LoVo (cell line): ENCODE results near the gene ZNF324.
A peak's percentile ranks its signal among the peaks of the same experiment; 100 is the strongest.
"Not testable (repeated sequence)": the region's sequence is repeated elsewhere in the genome, so short reads cannot be mapped to it uniquely, and the experiment has no call there.

Experiments used
- DNase-seq: peaks from one replicate; pipeline ENCODE4 v3.0.0-alpha.2; 2016; ENCODE audit warnings: low spot score

ZNF324 gene

GRCh38 chr19:58471736-58472135 lies 4.9 kb downstream of the ZNF324 start:
- DNase-seq, result no peak

GRCh38 chr19:58473775-58474174 lies 6.9 kb downstream of the ZNF324 start:
- DNase-seq, result no peak

GRCh38 chr19:58474291-58474996 lies 7.6 kb downstream of the ZNF324 start:
- DNase-seq, result no peak

GRCh38 chr19:58474997-58475713 lies 8.3 kb downstream of the ZNF324 start:
- no peak for DNase-seq

GRCh38 chr19:58475714-58476497 lies 9.0 kb downstream of the ZNF324 start, which contains the start of gene ZNF446:
ZNF446 (plus strand) TSS chr19:58476352; CDS start chr19:58477219, 867 bp downstream.
- DNase-seq, result peak; percentile 96

GRCh38 chr19:58476498-58477015 lies 9.7 kb downstream of the ZNF324 start:
- DNase-seq, result no peak

- DNase-seq, result no peak
These were observed 10.2 kb downstream of the ZNF324 start for GRCh38 chr19:58477130-58477529.

- no peak for DNase-seq
These were observed 11.0 kb downstream of the ZNF324 start for GRCh38 chr19:58477871-58478270.

GRCh38 chr19:58479303-58479702 lies 12.4 kb downstream of the ZNF324 start:
- no peak for DNase-seq

GRCh38 chr19:58479736-58480480 lies 13.0 kb downstream of the ZNF324 start:
- no peak for DNase-seq

- no peak for DNase-seq
These were observed 13.6 kb downstream of the ZNF324 start for GRCh38 chr19:58480481-58480830.

GRCh38 chr19:58480831-58481230 lies 14.0 kb downstream of the ZNF324 start:
- no peak for DNase-seq

GRCh38 chr19:58482372-58482771 lies 15.5 kb downstream of the ZNF324 start:
- DNase-seq, result no peak

GRCh38 chr19:58483776-58484175 lies 16.9 kb downstream of the ZNF324 start:
- no peak for DNase-seq

- not testable (repeated sequence) for DNase-seq
These were observed 17.5 kb downstream of the ZNF324 start for GRCh38 chr19:58484349-58484748.

- DNase-seq, result no peak
These were observed 24.5 kb downstream of the ZNF324 start for GRCh38 chr19:58491393-58491792.

GRCh38 chr19:58492265-58492664 lies 25.4 kb downstream of the ZNF324 start:
- no peak for DNase-seq

- DNase-seq, result no peak
These were observed 30.8 kb downstream of the ZNF324 start for GRCh38 chr19:58497634-58498170.

- no peak for DNase-seq
These were observed 31.6 kb downstream of the ZNF324 start for GRCh38 chr19:58498316-58499020.

GRCh38 chr19:58499021-58499927 lies 32.4 kb downstream of the ZNF324 start:
- DNase-seq, result peak; percentile 99
